T-cell (primary cell): ENCODE data around the gene GYPB. TPM values are rescaled to one million over a fixed set of nuclear protein-coding genes. Genes with fewer than 3 reads are reported as not detected.
"Not testable (repeated sequence)": the region's sequence is repeated elsewhere in the genome, so short reads cannot be mapped to it uniquely, and the experiment has no call there.

ENCODE experiments used
- ATAC-seq, 4 experiments: fragments of 200-7000 bp in 3 of 4; fragments of 150-1000 bp in 1 of 4; cut with Tn5 transposase; replicated peaks in 1 of 4; 1 replicate in 3 of 4; 2 replicates in 1 of 4; pipeline ENCODE4 v1.10.0; 2021; ENCODE audit warnings: moderate library complexity in 3 of 4, mild to moderate bottlenecking in 2 of 4, moderate number of reproducible peaks in 1 of 4
- CTCF ChIA-PET, 2 donors: fragments of 300-600 bp; sonication (Branson Sonifier 250); formaldehyde crosslinking; loops; one replicate each; lab custom pipeline; 2022; ENCODE audit warnings: antibody characterized with exemption in 2 of 2; lab: Charles Lee
- POLR2A ChIA-PET, 2 donors: fragments of 300-600 bp; sonication (Branson Sonifier 250); formaldehyde crosslinking; loops; one replicate each; lab custom pipeline; 2022; ENCODE audit warnings: antibody characterized with exemption in 2 of 2; lab: Charles Lee
- DNase-seq, 35 experiments: peaks; one replicate each; pipeline versions ENCODE4 v3.0.0 to v3.0.0-alpha.2; 2013 to 2023
- H3K27ac ChIP-seq: one replicate; pipeline ENCODE4 v1.5.1; 2013; ENCODE audit warnings: low read length
- H3K27me3 ChIP-seq, 2 experiments: replicated peaks in 1 of 2; 1 replicate in 1 of 2; 2 replicates in 1 of 2; pipeline versions ENCODE4 v1.6.1 to v1.7.0; 2013; ENCODE audit warnings: low read length in 1 of 2, mixed read lengths in 1 of 2; ENCODE audit not compliant: control insufficient read depth in 2 of 2, insufficient read depth in 2 of 2; ENCODE audit errors: extremely low read depth in 1 of 2
- H3K36me3 ChIP-seq, 2 donors: 1 replicate in 1 of 2; 2 replicates in 1 of 2; pipeline versions ENCODE4 v1.6.1 to v1.7.0; 2013; ENCODE audit warnings: low read length in 1 of 2; ENCODE audit not compliant: control insufficient read depth in 2 of 2, insufficient read depth in 1 of 2; ENCODE audit errors: extremely low read depth in 1 of 2
- H3K4me1 ChIP-seq, 2 experiments: 1 replicate in 1 of 2; 2 replicates in 1 of 2; pipeline versions ENCODE4 v1.6.1 to v1.7.0; 2013; ENCODE audit warnings: low read length in 2 of 2, mixed read lengths in 1 of 2; ENCODE audit not compliant: insufficient read depth in 2 of 2, control insufficient read depth in 1 of 2; ENCODE audit errors: extremely low read depth in 1 of 2
- H3K4me3 ChIP-seq, 2 donors: 1 replicate in 1 of 2; 2 replicates in 1 of 2; pipeline versions ENCODE4 v1.5.1 to v1.7.0; 2013; ENCODE audit warnings: mild to moderate bottlenecking in 2 of 2, low read length in 1 of 2, moderate library complexity in 1 of 2; ENCODE audit not compliant: control insufficient read depth in 1 of 2; ENCODE audit errors: extremely low read depth in 1 of 2
- H3K9me3 ChIP-seq: 2 replicates; pipeline ENCODE4 v1.7.0; 2013
- H3K27ac Mint-ChIP-seq, 2 donors: one replicate each; pipeline ENCODE4 v1.8.0; 2020 to 2021; ENCODE audit warnings: mild to moderate bottlenecking in 2 of 2, mixed read lengths in 2 of 2
- H3K27me3 Mint-ChIP-seq, 2 donors: one replicate each; pipeline ENCODE4 v1.8.0; 2021 to 2022; ENCODE audit warnings: mixed read lengths in 2 of 2
- H3K36me3 Mint-ChIP-seq: one replicate; pipeline ENCODE4 v1.8.0; 2021; ENCODE audit warnings: mixed read lengths
- H3K4me1 Mint-ChIP-seq, 3 donors: one replicate each; pipeline ENCODE4 v1.8.0; 2020 to 2022; ENCODE audit warnings: mixed read lengths in 3 of 3, mild to moderate bottlenecking in 1 of 3
- H3K4me3 Mint-ChIP-seq, 3 donors: one replicate each; pipeline ENCODE4 v1.8.0; 2020 to 2022; ENCODE audit warnings: mild to moderate bottlenecking in 3 of 3, mixed read lengths in 3 of 3, moderate library complexity in 3 of 3
- H3K9me3 Mint-ChIP-seq, 3 donors: one replicate each; pipeline ENCODE4 v1.8.0; 2020 to 2022; ENCODE audit warnings: mixed read lengths in 3 of 3
- WGBS: methylation state at CpG from one replicate; pipeline ENCODE4 v1.1.5; 2013; ENCODE audit warnings: missing lambda C conversion rate; ENCODE audit not compliant: insufficient coverage; 5-methylcytosine and 5-hydroxymethylcytosine counted together
- total RNA-seq, 35 experiments: library from RNA in 6 of 35; stranded (reverse) in 6 of 35; fragments of 120-200 nt in 1 of 35; gene quantifications; one replicate each; pipeline versions ENCODE4 v1.2.1 to v1.2.4 and lab custom pipeline; 2013 to 2026

GYPB gene
- total RNA-seq, 5 donors from 2014 or later (not counting 1 experiment from before 2014, with no cell fraction given): not detected

DNA sequence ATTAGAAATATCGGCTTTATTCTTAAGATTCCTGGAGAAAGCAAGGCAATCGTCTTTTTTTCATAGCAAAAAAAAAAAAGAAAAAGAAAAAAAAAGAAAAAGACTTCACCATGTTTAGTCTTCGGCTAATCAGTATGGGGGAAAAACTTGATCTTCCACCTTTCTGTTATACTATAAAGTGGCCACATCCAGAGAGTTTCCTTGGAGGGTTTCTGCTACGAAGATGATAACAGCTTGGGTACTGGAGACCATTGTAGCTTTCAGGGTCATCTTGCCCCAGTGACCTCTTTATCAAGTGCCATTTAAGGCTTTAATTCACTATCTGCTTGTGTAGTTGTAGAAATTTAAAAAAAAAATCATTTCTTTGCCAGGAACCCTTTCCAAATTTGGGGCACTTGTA is 1.9 kb downstream of the GYPB start:
- H3K36me3 Mint-ChIP-seq, H3K27me3 ChIP-seq, H3K27ac ChIP-seq, H3K4me3 Mint-ChIP-seq, H3K9me3 ChIP-seq, H3K27me3 Mint-ChIP-seq, CTCF ChIA-PET, H3K4me1 Mint-ChIP-seq, H3K4me1 ChIP-seq, H3K27ac Mint-ChIP-seq, DNase-seq, H3K4me3 ChIP-seq, H3K36me3 ChIP-seq, ATAC-seq, H3K9me3 Mint-ChIP-seq, POLR2A ChIA-PET: not testable (repeated sequence)
- no CpG with 5 or more reads among the region's 4 CpGs for WGBS

DNA sequence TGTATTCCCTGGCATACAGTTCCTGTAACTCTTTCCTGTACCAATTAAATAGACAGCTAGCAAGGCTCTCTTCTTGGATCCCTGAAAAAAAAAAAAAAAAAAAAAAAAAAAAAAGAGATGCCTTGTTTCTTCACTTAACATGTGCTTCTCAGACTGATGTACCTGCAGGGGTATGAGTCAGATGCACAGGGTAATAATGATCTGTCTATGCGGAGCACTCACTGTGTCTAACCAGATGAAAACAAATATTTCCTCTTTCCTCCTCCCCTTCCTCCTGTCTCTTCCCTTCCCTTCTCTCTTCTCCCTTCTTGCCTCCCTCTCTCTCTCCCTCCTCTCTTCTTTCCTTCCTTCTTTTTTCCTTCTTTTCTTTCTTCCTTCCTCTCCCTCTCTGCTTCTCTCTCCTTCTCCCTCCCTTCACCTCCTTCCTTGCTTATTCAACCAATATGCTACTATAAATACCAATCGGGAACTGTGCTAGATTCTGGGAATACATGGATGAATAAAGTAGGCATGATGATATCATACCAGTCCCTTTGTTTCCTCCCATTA is 3.0 kb downstream of the GYPB start:
- H3K36me3 Mint-ChIP-seq, H3K27ac Mint-ChIP-seq, H3K27me3 Mint-ChIP-seq, H3K36me3 ChIP-seq, H3K27me3 ChIP-seq, POLR2A ChIA-PET, CTCF ChIA-PET, ATAC-seq, H3K4me3 Mint-ChIP-seq, H3K4me1 Mint-ChIP-seq, DNase-seq, H3K27ac ChIP-seq, H3K4me3 ChIP-seq, H3K4me1 ChIP-seq, H3K9me3 Mint-ChIP-seq, H3K9me3 ChIP-seq: not testable (repeated sequence)
- WGBS: no CpG with 5 or more reads among the region's 2 CpGs

DNA sequence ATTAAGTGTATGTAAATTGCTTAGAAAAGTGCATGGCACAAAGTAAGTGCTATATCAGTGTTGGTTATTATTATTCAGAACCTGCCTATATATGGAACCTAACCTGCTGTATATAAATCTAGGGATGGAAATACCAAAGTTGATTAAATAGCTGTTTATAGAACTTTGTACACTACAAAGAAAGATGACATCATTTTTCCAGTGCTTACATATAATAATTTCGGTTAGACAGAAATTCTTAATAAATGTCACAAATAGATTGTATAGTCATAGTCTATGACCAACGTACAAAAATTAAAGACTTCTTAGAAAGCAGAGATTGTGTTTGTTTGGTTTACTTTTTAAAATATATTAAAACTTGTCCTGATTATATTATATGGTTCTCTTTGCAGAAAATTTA is 4.4 kb downstream of the GYPB start:
- no peaks in the 10 kb centered on the region for H3K4me1 ChIP-seq
- H3K27me3 ChIP-seq: no peaks in the 10 kb centered on the region
- CTCF ChIA-PET: no interaction called here
- H3K4me3 ChIP-seq: no peak overlapping the region
- POLR2A ChIA-PET: no interaction called here
- H3K4me3 Mint-ChIP-seq: no peak overlapping the region
- H3K27ac ChIP-seq: no peak overlapping the region
- H3K27me3 Mint-ChIP-seq: peaks cover 0 to 3% of the 10 kb centered on the region in 2 donors
- no peaks in the 10 kb centered on the region for H3K9me3 Mint-ChIP-seq
- H3K36me3 Mint-ChIP-seq: no peaks in the 10 kb centered on the region
- DNase-seq: no peak
- no peak overlapping the region for H3K27ac Mint-ChIP-seq
- no peak for ATAC-seq
- H3K4me1 Mint-ChIP-seq: no peaks in the 10 kb centered on the region
- no CpG with 5 or more reads among the region's 2 CpGs for WGBS
- no peaks in the 10 kb centered on the region for H3K9me3 ChIP-seq
- no peaks in the 10 kb centered on the region for H3K36me3 ChIP-seq

DNA sequence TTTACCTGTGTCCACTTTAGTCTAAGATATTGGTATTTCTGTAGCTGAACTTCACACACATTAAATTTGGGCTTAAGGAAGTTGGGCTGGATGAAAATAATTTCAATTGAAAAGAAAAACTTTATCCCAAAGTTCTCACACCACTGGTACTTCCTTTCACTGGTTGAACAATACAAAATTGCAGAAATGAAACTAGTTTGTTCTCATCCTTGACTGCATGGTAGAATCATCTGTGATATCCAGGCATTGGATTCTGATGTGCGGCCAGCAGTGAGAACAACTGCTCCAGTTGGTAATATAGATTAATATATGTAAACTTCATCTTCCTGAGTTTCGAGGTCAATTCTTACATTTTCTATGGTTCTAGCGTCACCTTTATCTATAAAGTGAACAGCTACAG is 10.6 kb downstream of the GYPB start:
- H3K27ac ChIP-seq, H3K27me3 Mint-ChIP-seq, H3K9me3 ChIP-seq, H3K4me1 ChIP-seq, POLR2A ChIA-PET, H3K9me3 Mint-ChIP-seq, H3K4me1 Mint-ChIP-seq, H3K36me3 ChIP-seq, CTCF ChIA-PET, H3K27ac Mint-ChIP-seq, H3K4me3 ChIP-seq, DNase-seq, H3K36me3 Mint-ChIP-seq, H3K4me3 Mint-ChIP-seq, H3K27me3 ChIP-seq, ATAC-seq: not testable (repeated sequence)
- WGBS: no CpG with 5 or more reads among the region's 3 CpGs

DNA sequence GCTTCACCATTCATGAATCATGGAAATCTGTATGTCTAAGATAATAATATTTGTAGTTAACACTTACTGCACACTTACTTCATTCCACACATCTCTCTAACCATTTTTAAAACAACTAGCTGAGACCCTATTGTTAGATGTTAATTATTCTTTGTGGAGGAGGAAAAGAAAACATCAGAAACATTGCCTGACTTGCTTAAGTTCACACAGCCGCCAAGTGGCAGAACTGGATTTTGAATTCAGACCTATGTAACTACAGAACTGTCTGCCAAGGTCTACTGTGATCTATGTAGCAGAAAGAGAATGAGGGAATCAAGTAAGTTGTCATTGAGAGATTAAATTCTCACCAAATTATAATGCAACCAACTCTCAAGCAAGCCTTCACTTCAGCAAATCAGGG is 11.2 kb downstream of the GYPB start:
- POLR2A ChIA-PET, CTCF ChIA-PET, H3K4me3 ChIP-seq, H3K36me3 ChIP-seq, ATAC-seq, H3K36me3 Mint-ChIP-seq, H3K27me3 ChIP-seq, DNase-seq, H3K4me1 ChIP-seq, H3K27ac Mint-ChIP-seq, H3K27me3 Mint-ChIP-seq, H3K9me3 ChIP-seq, H3K4me3 Mint-ChIP-seq, H3K4me1 Mint-ChIP-seq, H3K27ac ChIP-seq, H3K9me3 Mint-ChIP-seq: not testable (repeated sequence)
- WGBS: no CpG with 5 or more reads among the region's 1 CpG

DNA sequence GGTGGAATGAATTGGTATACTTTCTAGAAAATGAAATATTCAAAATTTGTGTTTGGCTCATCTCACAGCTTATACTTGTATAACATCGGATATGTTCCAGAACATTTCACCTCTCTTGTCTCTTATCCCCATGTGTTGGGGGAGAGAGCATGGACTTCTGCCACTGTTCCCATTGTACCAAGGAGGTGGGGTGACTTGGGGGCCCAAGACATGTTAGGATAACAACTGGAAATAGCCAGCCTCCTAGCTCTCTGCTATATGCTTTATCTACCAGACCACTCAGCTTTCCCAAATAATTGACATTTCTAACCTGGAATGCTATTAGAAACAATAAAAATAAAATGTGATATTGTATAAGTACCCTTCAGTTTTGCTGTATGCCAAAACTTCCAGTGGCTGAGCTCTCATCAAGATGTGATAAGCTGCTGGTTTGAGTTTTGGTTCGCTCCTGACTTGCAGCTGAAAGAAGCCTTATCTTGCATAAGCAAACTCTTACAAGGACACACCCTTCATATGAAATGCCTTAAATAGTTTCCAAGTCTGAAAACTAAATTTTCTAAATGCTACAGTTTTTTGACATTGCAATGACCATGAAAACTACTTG is 12.9 kb downstream of the GYPB start:
- H3K27me3 Mint-ChIP-seq, POLR2A ChIA-PET, H3K27ac Mint-ChIP-seq, H3K27me3 ChIP-seq, H3K36me3 ChIP-seq, H3K4me1 Mint-ChIP-seq, H3K36me3 Mint-ChIP-seq, H3K4me3 ChIP-seq, H3K4me1 ChIP-seq, H3K27ac ChIP-seq, DNase-seq, H3K9me3 Mint-ChIP-seq, H3K9me3 ChIP-seq, CTCF ChIA-PET, H3K4me3 Mint-ChIP-seq, ATAC-seq: not testable (repeated sequence)
- WGBS: no CpG with 5 or more reads among the region's 2 CpGs

DNA sequence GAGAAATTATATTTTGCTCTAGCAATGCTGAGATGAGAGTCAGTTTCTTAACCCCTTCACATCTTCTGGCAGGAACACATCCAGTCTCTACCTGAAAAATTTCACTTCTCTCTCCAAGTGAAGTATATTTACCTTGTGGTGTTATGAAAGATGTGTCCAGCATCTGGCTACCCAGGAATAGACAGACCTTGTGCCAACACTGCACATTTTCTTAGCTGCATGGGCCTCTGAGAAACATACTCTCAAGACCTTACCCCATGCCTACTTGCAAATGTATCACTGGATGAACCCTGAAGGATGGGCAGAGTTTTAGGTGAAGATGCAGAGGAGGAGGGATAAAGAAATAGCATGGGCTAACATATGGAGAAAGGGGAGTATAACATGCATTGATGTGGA is 13.6 kb downstream of the GYPB start:
- DNase-seq, H3K9me3 ChIP-seq, H3K4me1 Mint-ChIP-seq, ATAC-seq, H3K27ac ChIP-seq, CTCF ChIA-PET, H3K27ac Mint-ChIP-seq, H3K27me3 ChIP-seq, H3K9me3 Mint-ChIP-seq, H3K4me3 ChIP-seq, POLR2A ChIA-PET, H3K27me3 Mint-ChIP-seq, H3K4me3 Mint-ChIP-seq, H3K36me3 ChIP-seq, H3K4me1 ChIP-seq, H3K36me3 Mint-ChIP-seq: not testable (repeated sequence)
